Measurements from ENCODE around the gene FMO2.

The FMO2 gene

DNA sequence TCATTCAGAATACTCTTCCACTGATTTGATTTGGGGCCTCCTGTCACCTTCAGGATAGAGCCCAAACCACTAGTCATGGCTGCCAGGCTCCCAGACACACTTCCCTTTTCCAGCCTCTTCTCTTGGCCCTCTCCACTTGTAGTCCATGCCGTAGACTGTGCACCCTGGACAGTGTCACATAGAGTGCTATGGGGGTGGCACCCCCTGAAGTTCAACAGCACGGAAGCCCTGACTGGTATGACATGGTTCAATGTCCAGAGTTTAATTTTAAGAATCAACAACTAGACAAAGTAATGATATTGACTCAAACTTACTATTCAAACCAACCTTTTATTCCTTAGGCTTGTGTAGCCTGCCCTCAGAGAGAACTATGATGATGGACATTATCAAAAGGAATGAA lies 22.3 kb downstream of the FMO2 start:
- no peaks in the 10 kb centered on the region for H3K4me1 ChIP-seq
- TF ChIP-seq, protein P1, sequence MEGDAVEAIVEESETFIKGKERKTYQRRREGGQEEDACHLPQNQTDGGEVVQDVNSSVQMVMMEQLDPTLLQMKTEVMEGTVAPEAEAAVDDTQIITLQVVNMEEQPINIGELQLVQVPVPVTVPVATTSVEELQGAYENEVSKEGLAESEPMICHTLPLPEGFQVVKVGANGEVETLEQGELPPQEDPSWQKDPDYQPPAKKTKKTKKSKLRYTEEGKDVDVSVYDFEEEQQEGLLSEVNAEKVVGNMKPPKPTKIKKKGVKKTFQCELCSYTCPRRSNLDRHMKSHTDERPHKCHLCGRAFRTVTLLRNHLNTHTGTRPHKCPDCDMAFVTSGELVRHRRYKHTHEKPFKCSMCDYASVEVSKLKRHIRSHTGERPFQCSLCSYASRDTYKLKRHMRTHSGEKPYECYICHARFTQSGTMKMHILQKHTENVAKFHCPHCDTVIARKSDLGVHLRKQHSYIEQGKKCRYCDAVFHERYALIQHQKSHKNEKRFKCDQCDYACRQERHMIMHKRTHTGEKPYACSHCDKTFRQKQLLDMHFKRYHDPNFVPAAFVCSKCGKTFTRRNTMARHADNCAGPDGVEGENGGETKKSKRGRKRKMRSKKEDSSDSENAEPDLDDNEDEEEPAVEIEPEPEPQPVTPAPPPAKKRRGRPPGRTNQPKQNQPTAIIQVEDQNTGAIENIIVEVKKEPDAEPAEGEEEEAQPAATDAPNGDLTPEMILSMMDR (IDR thresholded peaks at IDR 0.05; ENCODE audit: low read depth, low read length) = no peak
- H3K27me3 ChIP-seq = no peaks in the 10 kb centered on the region
- no peak for DNase-seq
- H3K36me3 ChIP-seq = no peaks in the 10 kb centered on the region
- no peaks in the 10 kb centered on the region for H3K9me3 ChIP-seq
- H3K4me3 ChIP-seq (ENCODE audit: low read depth, low read length) = no peak overlapping the region

DNA sequence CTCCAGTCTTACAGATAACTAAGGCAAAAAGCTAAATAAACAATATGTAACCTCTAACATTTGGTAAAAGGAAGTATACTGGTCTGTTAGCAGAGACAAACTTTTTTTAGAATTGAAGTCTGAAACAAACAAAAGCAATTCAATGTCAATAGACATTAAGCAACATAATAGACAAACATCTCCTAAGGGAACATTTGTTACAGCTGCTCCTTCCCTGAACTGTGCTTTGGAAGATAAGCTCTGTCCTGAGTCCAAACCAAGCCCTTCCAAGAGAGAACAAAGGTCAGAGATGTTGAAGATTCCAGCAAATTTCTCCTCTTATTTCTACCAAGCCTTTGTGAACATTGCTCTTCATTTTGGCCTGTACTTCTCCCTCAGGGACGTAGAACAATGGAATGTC lies 25.3 kb downstream of the FMO2 start:
- TF ChIP-seq, protein P1 (IDR thresholded peaks at IDR 0.05; ENCODE audit: low read depth, low read length) = no peak
- Histone ChIP-seq H3K27me3 (no peaks in the 10 kb centered on the region), H3K9me3 (no peaks in the 10 kb centered on the region), H3K4me3 (ENCODE audit: low read depth, low read length) (no peak overlapping the region), H3K4me1 (no peaks in the 10 kb centered on the region), H3K36me3 (no peaks in the 10 kb centered on the region)
- no peak for DNase-seq

DNA sequence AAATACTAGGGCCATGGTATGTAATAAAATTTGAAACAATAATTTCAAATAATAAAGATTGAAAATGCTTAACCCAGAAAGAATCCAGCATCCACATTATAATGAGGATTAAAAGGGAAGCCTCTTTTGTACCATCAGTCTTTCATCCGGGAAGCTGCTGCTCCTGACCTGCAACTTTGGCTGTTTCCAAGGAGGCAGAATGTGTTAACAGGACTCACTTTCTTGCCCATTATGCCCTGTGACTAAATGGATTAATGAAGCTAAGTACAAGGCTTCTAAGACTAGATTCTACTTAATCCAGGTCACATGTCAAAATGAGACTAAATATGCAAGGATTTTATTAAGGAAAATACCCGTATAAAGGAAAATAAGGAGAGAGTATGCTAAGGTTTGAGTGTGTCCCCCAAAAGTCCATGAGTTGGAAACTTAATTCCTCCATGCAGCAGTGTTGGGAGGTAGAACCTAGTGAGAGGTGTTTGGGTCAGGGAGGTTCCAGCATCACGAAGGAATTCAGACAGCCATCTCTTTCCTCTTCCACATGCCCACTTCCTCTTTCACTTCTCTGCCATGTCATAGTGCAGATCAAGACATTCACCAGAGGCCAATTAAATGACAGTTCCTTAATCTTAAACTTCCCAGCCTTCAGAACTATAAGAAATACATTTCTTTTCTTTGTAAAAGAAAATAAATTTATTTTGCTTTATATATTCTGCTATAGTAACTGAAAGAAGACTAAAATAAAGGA lies 27.7 kb downstream of the FMO2 start:
- Histone ChIP-seq H3K27me3 (no peaks in the 10 kb centered on the region), H3K9me3 (no peaks in the 10 kb centered on the region), H3K36me3 (no peaks in the 10 kb centered on the region), H3K4me1 (no peaks in the 10 kb centered on the region), H3K4me3 (ENCODE audit: low read depth, low read length) (no peak overlapping the region)
- no peak for DNase-seq
- TF ChIP-seq, protein P1 (IDR thresholded peaks at IDR 0.05; ENCODE audit: low read depth, low read length) = no peak

DNA sequence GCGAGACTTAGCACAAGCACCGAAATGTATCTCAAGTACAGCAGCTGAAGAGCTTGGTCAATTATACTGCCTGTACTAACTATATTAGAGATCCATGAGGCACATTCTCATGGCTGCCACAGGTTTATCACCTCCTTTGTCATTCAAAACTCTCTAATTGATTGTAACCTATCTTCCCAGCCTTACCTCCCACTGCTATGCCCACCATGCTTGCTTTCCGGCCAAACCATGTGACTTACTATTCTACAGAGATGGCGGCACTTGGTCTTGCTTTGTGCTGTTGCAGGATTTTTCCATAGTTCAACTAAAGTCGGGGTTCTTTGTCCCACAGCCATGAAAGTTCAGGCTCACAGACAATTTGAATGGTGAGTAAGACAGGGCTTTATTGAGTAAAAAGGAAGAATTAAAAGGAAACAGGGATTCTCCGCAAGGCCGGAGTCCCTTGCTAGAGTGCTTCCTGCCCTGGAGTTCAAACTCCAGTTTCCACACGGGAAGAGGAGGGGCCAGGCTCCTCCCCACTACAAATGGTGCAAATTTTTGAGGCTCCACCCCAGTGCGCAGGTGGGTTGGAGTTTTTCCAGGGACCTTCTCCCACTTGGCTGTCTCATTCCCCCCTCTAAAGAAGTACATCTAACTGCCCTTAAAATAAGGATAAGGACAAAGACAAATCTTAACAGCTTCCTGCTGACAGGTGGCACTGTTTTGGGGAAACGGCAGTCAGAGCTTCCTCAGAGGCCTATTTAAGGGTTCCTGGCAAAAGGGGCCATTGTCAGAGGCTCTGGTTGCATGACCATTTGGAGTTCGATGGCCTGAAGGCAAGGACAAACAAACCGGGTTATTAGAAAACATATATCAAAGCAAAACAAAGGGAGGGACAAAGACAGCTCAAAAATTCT lies 28.7 kb downstream of the FMO2 start:
- H3K27me3 ChIP-seq = no peaks in the 10 kb centered on the region
- TF ChIP-seq, protein P1 (IDR thresholded peaks at IDR 0.05; ENCODE audit: low read depth, low read length) = no peak
- H3K36me3 ChIP-seq = no peaks in the 10 kb centered on the region
- no peaks in the 10 kb centered on the region for H3K4me1 ChIP-seq
- DNase-seq = no peak
- H3K9me3 ChIP-seq = no peaks in the 10 kb centered on the region
- no peak overlapping the region for H3K4me3 ChIP-seq (ENCODE audit: low read depth, low read length)

DNA sequence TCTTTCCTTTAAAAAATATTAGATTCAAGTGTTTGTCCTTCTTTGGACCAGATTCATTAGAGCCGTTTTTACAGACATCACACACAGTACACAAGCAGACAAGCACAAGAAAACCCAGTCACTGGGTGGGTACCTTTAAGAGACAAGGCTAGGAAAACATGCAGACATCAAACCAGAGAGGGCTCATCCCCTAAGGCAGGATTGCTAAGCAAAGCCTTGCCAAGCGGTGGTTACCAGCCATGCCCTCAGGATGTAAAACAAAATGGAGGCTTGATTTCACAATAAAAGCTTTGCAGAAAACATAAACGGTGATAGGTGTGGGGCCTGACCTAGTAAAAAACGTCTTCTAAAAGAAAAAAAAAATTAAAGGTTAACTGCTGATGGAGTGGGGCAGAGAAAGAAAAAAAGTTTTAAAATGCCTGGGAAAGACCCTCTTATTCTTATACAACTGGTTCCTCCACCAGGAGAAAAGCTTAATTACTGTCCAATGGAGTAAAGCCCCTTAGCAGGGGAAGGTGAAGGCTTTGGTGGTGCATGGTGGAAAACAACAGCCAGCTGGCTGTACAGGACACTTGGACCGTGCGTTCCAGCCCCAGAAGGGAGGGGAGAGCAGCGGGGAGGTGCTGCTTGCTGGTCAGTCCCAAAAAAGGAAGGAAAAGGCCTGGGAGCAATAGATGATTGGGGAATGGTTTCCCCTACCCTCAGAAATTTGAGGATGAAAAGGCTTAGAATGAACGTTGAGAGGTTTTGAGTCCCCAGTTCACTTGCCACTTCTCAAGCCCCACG lies 32.8 kb downstream of the FMO2 start:
- Histone ChIP-seq H3K4me3 (ENCODE audit: low read depth, low read length) (no peak overlapping the region), H3K9me3 (no peaks in the 10 kb centered on the region), H3K27me3 (no peaks in the 10 kb centered on the region), H3K4me1 (no peaks in the 10 kb centered on the region), H3K36me3 (no peaks in the 10 kb centered on the region)
- DNase-seq = no peak
- TF ChIP-seq, protein P1 (IDR thresholded peaks at IDR 0.05; ENCODE audit: low read depth, low read length) = no peak

Measured in BE2C (cell line).